Measurements from ENCODE around the gene BEAN1.

The BEAN1 gene

GRCh38 chr16:66470556-66470955 lies 43.5 kb downstream of the BEAN1 start:
- DNase-seq (ENCODE audit: low spot score): no peak

GRCh38 chr16:66471264-66471663 lies 44.2 kb downstream of the BEAN1 start:
- DNase-seq (ENCODE audit: low spot score): no peak

GRCh38 chr16:66471716-66472393 lies 44.8 kb downstream of the BEAN1 start:
- no peak for DNase-seq (ENCODE audit: low spot score)

GRCh38 chr16:66473051-66473571 lies 46.0 kb downstream of the BEAN1 start:
- DNase-seq (ENCODE audit: low spot score): no peak

GRCh38 chr16:66473654-66474519 lies 46.8 kb downstream of the BEAN1 start:
- no peak for DNase-seq (ENCODE audit: low spot score)

- DNase-seq (ENCODE audit: low spot score): no peak
Observed at GRCh38 chr16:66474750-66475199, 47.7 kb downstream of the BEAN1 start.

- no peak for DNase-seq (ENCODE audit: low spot score)
Observed at GRCh38 chr16:66475232-66475631, 48.1 kb downstream of the BEAN1 start.

- no peak for DNase-seq (ENCODE audit: low spot score)
Observed at GRCh38 chr16:66476328-66477027, 49.4 kb downstream of the BEAN1 start.

GRCh38 chr16:66477028-66477515 lies 50.0 kb downstream of the BEAN1 start:
- no peak for DNase-seq (ENCODE audit: low spot score)

- DNase-seq (ENCODE audit: low spot score): peak; percentile 90
Observed at GRCh38 chr16:66478733-66479511, 51.8 kb downstream of the BEAN1 start.

GRCh38 chr16:66479661-66480264 lies 52.7 kb downstream of the BEAN1 start:
- DNase-seq (ENCODE audit: low spot score): no peak

GRCh38 chr16:66480265-66481080 lies 53.4 kb downstream of the BEAN1 start:
- DNase-seq (ENCODE audit: low spot score): no peak

- no peak for DNase-seq (ENCODE audit: low spot score)
Observed at GRCh38 chr16:66481081-66481942, 54.2 kb downstream of the BEAN1 start.

- no peak for DNase-seq (ENCODE audit: low spot score)
Observed at GRCh38 chr16:66481943-66482390, 54.9 kb downstream of the BEAN1 start.

GRCh38 chr16:66483689-66484452 lies 56.8 kb downstream of the BEAN1 start:
- DNase-seq (ENCODE audit: low spot score): peak; percentile 93

- DNase-seq (ENCODE audit: low spot score): no peak
Observed at GRCh38 chr16:66484453-66485213, 57.5 kb downstream of the BEAN1 start.

GRCh38 chr16:66485376-66485775 lies 58.3 kb downstream of the BEAN1 start:
- DNase-seq (ENCODE audit: low spot score): no peak

Data from GM03348 (cell line).